HepG2 (cell line): Measurements from ENCODE around the gene CRYM. TPM values are rescaled to one million over a fixed set of nuclear protein-coding genes. Genes with fewer than 3 reads are reported as not detected.

ENCODE experiments used
- CHD2 ChIP-seq: IDR thresholded peaks from 2 replicates; pipeline ENCODE4 v1.6.1; 2011; ENCODE audit warnings: low read depth, low read length, improper control_type of control experiment
- KLF11 ChIP-seq: IDR thresholded peaks from 2 replicates; pipeline ENCODE4 v1.6.1; 2016; ENCODE audit warnings: missing compliant biosample characterization
- POGZ ChIP-seq: sonication (generic); formaldehyde crosslinking; IDR thresholded peaks from 2 replicates; pipeline ENCODE4 v1.4.0; 2020; ENCODE audit warnings: mild to moderate bottlenecking, missing genetic modification reagents
- PRMT3 ChIP-seq: sonication (generic); formaldehyde crosslinking; IDR thresholded peaks from 2 replicates; pipeline ENCODE4 v1.8.1; 2022; ENCODE audit warnings: low read depth, mild to moderate bottlenecking, moderate library complexity, missing genetic modification reagents, borderline replicate concordance
- RBM39 ChIP-seq: fragments of 200-400 bp; formaldehyde crosslinking; IDR thresholded peaks from one replicate; pipeline ENCODE4 v1.6.1; 2018; ENCODE audit warnings: antibody characterized with exemption, mild to moderate bottlenecking, low read depth, low read length; ENCODE audit not compliant: poor library complexity, severe bottlenecking
- RFX3 ChIP-seq: IDR thresholded peaks from 2 replicates; pipeline ENCODE4 v1.6.1; 2016; ENCODE audit warnings: missing biosample characterization, missing genetic modification reagents
- SIX4 ChIP-seq: sonication (generic); formaldehyde crosslinking; IDR thresholded peaks from 2 replicates; pipeline ENCODE4 v1.4.0; 2020; ENCODE audit warnings: missing genetic modification reagents
- TARDBP ChIP-seq: sonication (generic); formaldehyde crosslinking; IDR thresholded peaks from 2 replicates; pipeline ENCODE4 v1.8.0; 2022; ENCODE audit warnings: mild to moderate bottlenecking, missing genetic modification reagents
- TCF7 ChIP-seq: sonication (generic); IDR thresholded peaks from 2 replicates; pipeline ENCODE4 v1.6.1; 2016; ENCODE audit warnings: antibody characterized with exemption, low read depth
- ZNF33B ChIP-seq: sonication (generic); formaldehyde crosslinking; IDR thresholded peaks from 2 replicates; pipeline ENCODE4 v1.5.1; 2020; ENCODE audit warnings: mild to moderate bottlenecking, missing genetic modification reagents
- ZNF350 ChIP-seq: sonication (generic); formaldehyde crosslinking; IDR thresholded peaks from 2 replicates; pipeline ENCODE4 v1.4.0; 2020; ENCODE audit warnings: mild to moderate bottlenecking, low read depth, missing genetic modification reagents, borderline replicate concordance
- ZNF788 ChIP-seq: sonication (generic); formaldehyde crosslinking; IDR thresholded peaks from 2 replicates; pipeline ENCODE4 v1.5.0; 2020; ENCODE audit warnings: mild to moderate bottlenecking, missing genetic modification reagents, borderline replicate concordance
- polyA plus RNA-seq, 8 experiments: library from polyadenylated mRNA; depleted of rRNA in 3 of 8; stranded (reverse) in 7 of 8; unstranded in 1 of 8; fragments of >200 nt; fragmentation: Illumina TruSeq in 4 of 8; extraction: Trizol in 4 of 8; gene quantifications; 2 replicates each; pipeline versions ENCODE4 v1.2.1 to v1.2.3, GENCODE V29; 2011 to 2016; ENCODE audit warnings: low read depth in 4 of 8, missing spikeins in 1 of 8, mixed read lengths in 1 of 8; ENCODE audit not compliant: insufficient read depth in 1 of 8
- total RNA-seq, 5 experiments: library from RNA; depleted of rRNA; stranded (reverse); fragments of >200 nt; fragmentation: Illumina TruSeq; extraction: Trizol; gene quantifications; 2 replicates each; pipeline ENCODE4 v1.2.3, GENCODE V29; 2016; ENCODE audit warnings: low read depth in 1 of 5
- TF ChIP-seq, protein P1 (sequence below): sonication (generic); formaldehyde crosslinking; IDR thresholded peaks from 2 replicates; pipeline ENCODE4 v1.5.1; 2020; ENCODE audit warnings: missing genetic modification reagents, mild to moderate bottlenecking, borderline replicate concordance
- TF ChIP-seq, protein P2 (sequence below): IDR thresholded peaks from 2 replicates; pipeline ENCODE4 v1.6.1; 2018; ENCODE audit warnings: missing genetic modification reagents, mild to moderate bottlenecking, missing compliant biosample characterization
- TF ChIP-seq, protein P3 (sequence below): sonication (generic); formaldehyde crosslinking; IDR thresholded peaks from 2 replicates; pipeline ENCODE4 v1.8.1; 2023; ENCODE audit warnings: mild to moderate bottlenecking, missing genetic modification reagents
- TF ChIP-seq, protein P4 (sequence below): sonication (generic); formaldehyde crosslinking; IDR thresholded peaks from 2 replicates; pipeline ENCODE4 v1.8.0; 2022; ENCODE audit warnings: missing genetic modification reagents, mild to moderate bottlenecking, inconsistent platforms, borderline replicate concordance
- TF ChIP-seq, protein P5 (sequence below): sonication (generic); formaldehyde crosslinking; IDR thresholded peaks from 2 replicates; pipeline ENCODE4 v1.8.0; 2022; ENCODE audit warnings: missing genetic modification reagents, low read depth, mild to moderate bottlenecking, borderline replicate concordance
- TF ChIP-seq, protein P6 (sequence below): sonication (generic); formaldehyde crosslinking; IDR thresholded peaks from 2 replicates; pipeline ENCODE4 v1.5.0; 2020; ENCODE audit warnings: mild to moderate bottlenecking, missing genetic modification reagents, borderline replicate concordance

CRYM gene
- total and polyA plus RNA-seq, 2 of the 13 experiments (the other 11 are each of a cell fraction or from before 2014, with no cell fraction given), result 1.9 to 2.2 TPM

DNA sequence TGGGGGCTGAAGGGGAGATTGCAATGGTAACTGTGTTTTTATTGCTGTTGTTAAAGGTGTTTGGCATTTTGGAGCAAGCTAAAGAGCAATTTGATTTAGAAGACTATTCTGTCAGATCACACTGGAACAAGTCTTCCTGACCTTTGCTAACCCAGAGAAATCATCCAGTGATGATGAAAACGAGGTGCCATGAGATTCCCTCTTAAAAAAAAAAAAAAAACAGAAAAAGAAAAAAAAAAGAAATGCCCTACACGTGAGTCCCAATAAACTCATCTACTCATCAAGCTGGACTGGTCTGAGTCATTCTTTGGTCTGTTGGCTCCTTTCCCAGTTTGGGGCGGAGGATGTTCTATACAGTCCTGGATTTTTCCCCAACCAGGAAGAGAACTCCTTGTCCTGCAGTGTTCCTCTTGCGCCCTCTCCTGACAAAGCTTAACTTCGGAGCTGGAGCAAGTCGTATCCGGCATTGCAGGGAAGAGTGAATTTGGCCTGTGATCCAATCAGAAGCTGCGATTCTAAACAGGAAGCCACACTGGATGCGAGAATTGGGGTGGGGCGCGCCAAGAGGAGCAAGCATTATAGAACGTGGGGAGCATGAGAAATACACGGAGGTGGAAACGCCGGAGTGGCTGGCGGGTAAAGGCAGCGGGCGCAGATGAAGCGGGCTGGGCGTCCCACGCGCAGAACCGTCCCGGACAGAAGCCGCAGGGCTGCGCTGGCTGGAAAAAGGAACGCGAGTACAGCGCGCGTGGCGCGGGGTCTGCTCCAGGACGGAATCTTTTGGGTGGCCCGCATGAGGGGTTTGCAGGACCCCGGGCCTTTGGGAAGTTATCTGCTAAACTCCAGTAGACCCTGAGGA, 22.4 kb upstream of the CRYM start (continued):
- TF ChIP-seq, protein P1, sequence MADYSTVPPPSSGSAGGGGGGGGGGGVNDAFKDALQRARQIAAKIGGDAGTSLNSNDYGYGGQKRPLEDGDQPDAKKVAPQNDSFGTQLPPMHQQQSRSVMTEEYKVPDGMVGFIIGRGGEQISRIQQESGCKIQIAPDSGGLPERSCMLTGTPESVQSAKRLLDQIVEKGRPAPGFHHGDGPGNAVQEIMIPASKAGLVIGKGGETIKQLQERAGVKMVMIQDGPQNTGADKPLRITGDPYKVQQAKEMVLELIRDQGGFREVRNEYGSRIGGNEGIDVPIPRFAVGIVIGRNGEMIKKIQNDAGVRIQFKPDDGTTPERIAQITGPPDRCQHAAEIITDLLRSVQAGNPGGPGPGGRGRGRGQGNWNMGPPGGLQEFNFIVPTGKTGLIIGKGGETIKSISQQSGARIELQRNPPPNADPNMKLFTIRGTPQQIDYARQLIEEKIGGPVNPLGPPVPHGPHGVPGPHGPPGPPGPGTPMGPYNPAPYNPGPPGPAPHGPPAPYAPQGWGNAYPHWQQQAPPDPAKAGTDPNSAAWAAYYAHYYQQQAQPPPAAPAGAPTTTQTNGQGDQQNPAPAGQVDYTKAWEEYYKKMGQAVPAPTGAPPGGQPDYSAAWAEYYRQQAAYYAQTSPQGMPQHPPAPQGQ (CRISPR knock-in tag), result no peak; the same call in 1 of the 2 replicates
- TF ChIP-seq, protein P2, sequence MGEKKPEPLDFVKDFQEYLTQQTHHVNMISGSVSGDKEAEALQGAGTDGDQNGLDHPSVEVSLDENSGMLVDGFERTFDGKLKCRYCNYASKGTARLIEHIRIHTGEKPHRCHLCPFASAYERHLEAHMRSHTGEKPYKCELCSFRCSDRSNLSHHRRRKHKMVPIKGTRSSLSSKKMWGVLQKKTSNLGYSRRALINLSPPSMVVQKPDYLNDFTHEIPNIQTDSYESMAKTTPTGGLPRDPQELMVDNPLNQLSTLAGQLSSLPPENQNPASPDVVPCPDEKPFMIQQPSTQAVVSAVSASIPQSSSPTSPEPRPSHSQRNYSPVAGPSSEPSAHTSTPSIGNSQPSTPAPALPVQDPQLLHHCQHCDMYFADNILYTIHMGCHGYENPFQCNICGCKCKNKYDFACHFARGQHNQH (CRISPR knock-in tag), result peak; percentile 73
- TF ChIP-seq, protein P3, sequence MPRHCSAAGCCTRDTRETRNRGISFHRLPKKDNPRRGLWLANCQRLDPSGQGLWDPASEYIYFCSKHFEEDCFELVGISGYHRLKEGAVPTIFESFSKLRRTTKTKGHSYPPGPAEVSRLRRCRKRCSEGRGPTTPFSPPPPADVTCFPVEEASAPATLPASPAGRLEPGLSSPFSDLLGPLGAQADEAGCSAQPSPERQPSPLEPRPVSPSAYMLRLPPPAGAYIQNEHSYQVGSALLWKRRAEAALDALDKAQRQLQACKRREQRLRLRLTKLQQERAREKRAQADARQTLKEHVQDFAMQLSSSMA (CRISPR knock-in tag), result no peak
- TF ChIP-seq KLF11 (CRISPR knock-in tag) (peak; percentile 96), RFX3 (CRISPR knock-in tag) (peak; percentile 43; the same call in 1 of the 2 replicates), PRMT3 (no peak), SIX4 (CRISPR knock-in tag) (peak; percentile 58; the same call in 1 of the 2 replicates), POGZ (CRISPR knock-in tag) (peak; percentile 90; the same call in 1 of the 2 replicates), RBM39 (no peak), TARDBP (CRISPR knock-in tag) (peak; percentile 86; the same call in 1 of the 2 replicates), ZNF788 (CRISPR knock-in tag) (peak; percentile 90; the same call in 1 of the 2 replicates), ZNF350 (CRISPR knock-in tag) (peak; percentile 94), TCF7 (no peak), CHD2 (peak; percentile 82), ZNF33B (peak; percentile 80; the same call in 1 of the 2 replicates)
- TF ChIP-seq, protein P4, sequence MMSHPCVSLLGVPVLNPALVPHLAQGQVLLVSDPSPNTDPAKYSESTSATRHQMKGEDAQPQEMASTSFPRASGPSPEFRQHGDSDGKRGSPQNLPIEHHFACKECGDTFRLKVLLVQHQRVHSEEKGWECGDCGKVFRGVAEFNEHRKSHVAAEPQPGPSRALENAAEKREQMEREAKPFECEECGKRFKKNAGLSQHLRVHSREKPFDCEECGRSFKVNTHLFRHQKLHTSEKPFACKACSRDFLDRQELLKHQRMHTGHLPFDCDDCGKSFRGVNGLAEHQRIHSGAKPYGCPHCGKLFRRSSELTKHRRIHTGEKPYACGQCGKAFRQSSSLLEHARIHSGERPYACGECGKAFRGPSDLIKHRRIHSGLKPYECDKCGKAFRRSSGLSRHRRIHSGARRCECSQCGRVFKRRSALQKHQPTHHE (CRISPR knock-in tag), result peak; percentile 83
- TF ChIP-seq, protein P5, sequence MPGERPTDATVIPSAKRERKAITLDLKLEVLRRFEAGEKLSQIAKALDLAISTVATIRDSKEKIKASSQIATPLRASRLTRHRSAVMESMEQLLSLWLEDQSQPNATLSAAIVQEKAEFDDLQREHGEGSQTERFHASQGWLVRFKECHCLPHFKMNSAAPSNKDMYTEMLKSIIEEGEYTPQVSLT (CRISPR knock-in tag), result no peak
- TF ChIP-seq, protein P6, sequence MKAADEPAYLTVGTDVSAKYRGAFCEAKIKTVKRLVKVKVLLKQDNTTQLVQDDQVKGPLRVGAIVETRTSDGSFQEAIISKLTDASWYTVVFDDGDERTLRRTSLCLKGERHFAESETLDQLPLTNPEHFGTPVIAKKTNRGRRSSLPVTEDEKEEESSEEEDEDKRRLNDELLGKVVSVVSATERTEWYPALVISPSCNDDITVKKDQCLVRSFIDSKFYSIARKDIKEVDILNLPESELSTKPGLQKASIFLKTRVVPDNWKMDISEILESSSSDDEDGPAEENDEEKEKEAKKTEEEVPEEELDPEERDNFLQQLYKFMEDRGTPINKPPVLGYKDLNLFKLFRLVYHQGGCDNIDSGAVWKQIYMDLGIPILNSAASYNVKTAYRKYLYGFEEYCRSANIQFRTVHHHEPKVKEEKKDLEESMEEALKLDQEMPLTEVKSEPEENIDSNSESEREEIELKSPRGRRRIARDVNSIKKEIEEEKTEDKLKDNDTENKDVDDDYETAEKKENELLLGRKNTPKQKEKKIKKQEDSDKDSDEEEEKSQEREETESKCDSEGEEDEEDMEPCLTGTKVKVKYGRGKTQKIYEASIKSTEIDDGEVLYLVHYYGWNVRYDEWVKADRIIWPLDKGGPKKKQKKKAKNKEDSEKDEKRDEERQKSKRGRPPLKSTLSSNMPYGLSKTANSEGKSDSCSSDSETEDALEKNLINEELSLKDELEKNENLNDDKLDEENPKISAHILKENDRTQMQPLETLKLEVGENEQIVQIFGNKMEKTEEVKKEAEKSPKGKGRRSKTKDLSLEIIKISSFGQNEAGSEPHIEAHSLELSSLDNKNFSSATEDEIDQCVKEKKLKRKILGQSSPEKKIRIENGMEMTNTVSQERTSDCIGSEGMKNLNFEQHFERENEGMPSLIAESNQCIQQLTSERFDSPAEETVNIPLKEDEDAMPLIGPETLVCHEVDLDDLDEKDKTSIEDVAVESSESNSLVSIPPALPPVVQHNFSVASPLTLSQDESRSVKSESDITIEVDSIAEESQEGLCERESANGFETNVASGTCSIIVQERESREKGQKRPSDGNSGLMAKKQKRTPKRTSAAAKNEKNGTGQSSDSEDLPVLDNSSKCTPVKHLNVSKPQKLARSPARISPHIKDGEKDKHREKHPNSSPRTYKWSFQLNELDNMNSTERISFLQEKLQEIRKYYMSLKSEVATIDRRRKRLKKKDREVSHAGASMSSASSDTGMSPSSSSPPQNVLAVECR (CRISPR knock-in tag), result no peak; the same call in none of the 2 replicates
